Right atrium auricular region (tissue), 2 donors: ENCODE results near the gene VWC2. TPM values are rescaled to one million over a fixed set of nuclear protein-coding genes. Genes with fewer than 3 reads are reported as not detected.
"Not testable (repeated sequence)": the region's sequence is repeated elsewhere in the genome, so short reads cannot be mapped to it uniquely, and the experiment has no call there.

Experiments
- DNase-seq: peaks from one replicate; pipeline ENCODE4 v3.0.0-alpha.2; 2019; ENCODE audit warnings: low spot score
- H3K27ac ChIP-seq, 2 donors: fragments of 200-600 bp; sonication (generic); 1 replicate in 1 of 2; 2 replicates in 1 of 2; pipeline ENCODE4 v1.5.1; 2016 to 2019
- H3K27me3 ChIP-seq, 2 donors: fragments of 200-600 bp; sonication (generic); one replicate each; pipeline versions ENCODE4 v1.5.1 to v1.6.0; 2017 to 2019
- H3K36me3 ChIP-seq: fragments of 200-600 bp; sonication (generic); one replicate; pipeline ENCODE4 v1.5.1; 2016
- H3K4me1 ChIP-seq, 2 donors: fragments of 200-600 bp; sonication (generic); one replicate each; pipeline versions ENCODE4 v1.5.1 to v1.6.0; 2017 to 2019
- H3K4me3 ChIP-seq, 2 donors: fragments of 200-600 bp; sonication (generic); 1 replicate in 1 of 2; 2 replicates in 1 of 2; pipeline ENCODE4 v1.5.1; 2017 to 2019; ENCODE audit warnings: mild to moderate bottlenecking in 1 of 2, moderate library complexity in 1 of 2
- H3K9me3 ChIP-seq, 2 donors: fragments of 200-600 bp; sonication (generic); one replicate each; pipeline ENCODE4 v1.5.1; 2019
- total RNA-seq, 2 donors: library from RNA; depleted of rRNA; stranded (reverse); fragments of >200 nt; gene quantifications; one replicate each; pipeline ENCODE4 v1.1.0, GENCODE V29; 2016
- TF ChIP-seq, protein P1 (sequence below), 2 donors: fragments of 200-600 bp; sonication (generic); IDR thresholded peaks; one replicate each; pipeline ENCODE4 v1.5.1; 2019; ENCODE audit warnings: antibody characterized with exemption in 2 of 2

The VWC2 gene
- total RNA-seq, 2 donors from 2014 or later, result 1.7 to 4.0 TPM

DNA sequence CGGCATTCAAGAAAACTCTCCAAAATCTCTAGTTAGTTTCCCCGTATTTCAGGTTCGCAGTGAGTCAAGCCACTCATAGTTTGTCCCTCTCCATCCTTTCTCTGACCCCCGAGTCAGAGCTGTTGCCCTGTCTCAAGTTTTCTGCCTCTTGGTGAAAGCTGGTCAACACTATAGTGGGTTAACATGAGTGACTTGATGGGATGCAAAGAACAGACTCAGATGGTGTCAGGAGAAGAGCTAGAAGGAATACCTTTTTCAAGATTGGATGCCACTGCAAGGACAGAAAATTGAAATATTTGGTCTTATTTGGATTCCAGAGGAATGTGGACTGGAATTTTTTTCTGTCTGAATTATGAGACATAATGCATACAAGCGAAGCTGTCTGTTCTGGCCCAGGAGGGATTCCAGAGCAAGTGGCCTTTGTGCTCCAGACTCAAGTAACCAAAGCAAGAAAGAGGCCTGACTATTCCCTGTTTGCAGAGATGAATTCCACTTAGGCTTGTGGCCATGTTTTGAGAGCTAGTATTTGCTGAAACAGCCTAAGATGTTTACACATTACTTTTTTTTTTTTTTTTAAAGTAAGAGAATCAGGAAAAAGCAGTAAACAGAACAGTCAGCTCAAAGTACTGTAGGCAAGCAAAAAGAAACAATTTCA, 67.4 kb downstream of the VWC2 start:
- H3K9me3 ChIP-seq, result no peaks in the 10 kb centered on the region
- no peak overlapping the region for H3K4me3 ChIP-seq
- H3K27ac ChIP-seq, result no peak overlapping the region
- no peaks in the 10 kb centered on the region for H3K36me3 ChIP-seq
- H3K4me1 ChIP-seq, result peaks cover 0 to 4% of the 10 kb centered on the region in 2 donors
- DNase-seq, result no peak
- TF ChIP-seq, protein P1, sequence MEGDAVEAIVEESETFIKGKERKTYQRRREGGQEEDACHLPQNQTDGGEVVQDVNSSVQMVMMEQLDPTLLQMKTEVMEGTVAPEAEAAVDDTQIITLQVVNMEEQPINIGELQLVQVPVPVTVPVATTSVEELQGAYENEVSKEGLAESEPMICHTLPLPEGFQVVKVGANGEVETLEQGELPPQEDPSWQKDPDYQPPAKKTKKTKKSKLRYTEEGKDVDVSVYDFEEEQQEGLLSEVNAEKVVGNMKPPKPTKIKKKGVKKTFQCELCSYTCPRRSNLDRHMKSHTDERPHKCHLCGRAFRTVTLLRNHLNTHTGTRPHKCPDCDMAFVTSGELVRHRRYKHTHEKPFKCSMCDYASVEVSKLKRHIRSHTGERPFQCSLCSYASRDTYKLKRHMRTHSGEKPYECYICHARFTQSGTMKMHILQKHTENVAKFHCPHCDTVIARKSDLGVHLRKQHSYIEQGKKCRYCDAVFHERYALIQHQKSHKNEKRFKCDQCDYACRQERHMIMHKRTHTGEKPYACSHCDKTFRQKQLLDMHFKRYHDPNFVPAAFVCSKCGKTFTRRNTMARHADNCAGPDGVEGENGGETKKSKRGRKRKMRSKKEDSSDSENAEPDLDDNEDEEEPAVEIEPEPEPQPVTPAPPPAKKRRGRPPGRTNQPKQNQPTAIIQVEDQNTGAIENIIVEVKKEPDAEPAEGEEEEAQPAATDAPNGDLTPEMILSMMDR (IDR thresholded peaks at IDR 0.05), result no peak
- H3K27me3 ChIP-seq, result no peaks in the 10 kb centered on the region

DNA sequence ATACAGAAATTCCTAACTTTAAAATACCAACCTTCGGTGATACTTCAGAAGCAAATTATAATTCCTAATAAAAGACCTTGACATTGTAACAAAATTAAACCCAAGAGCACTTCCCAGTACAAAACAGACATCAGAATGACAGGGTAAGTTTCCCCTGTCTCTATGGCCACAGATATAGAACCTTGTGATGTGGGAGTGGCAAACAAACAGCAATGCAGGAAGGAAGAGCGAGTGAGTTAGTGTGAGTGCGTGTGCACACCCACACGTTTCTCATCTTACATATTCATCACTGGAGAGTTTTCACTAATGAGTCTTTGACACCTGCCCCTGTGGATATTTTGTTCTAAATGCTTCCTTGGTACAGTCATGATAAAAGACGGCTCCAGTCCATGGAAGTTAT, 72.2 kb downstream of the VWC2 start:
- Histone ChIP-seq H3K4me1 (peaks cover 0 to 11% of the 10 kb centered on the region in 2 donors), H3K27me3 (no peaks in the 10 kb centered on the region), H3K9me3 (no peaks in the 10 kb centered on the region), H3K36me3 (no peaks in the 10 kb centered on the region), H3K27ac (peak overlapping the region in 1 of 2 donors; percentile 9), H3K4me3 (no peak overlapping the region)
- DNase-seq, result no peak
- TF ChIP-seq, protein P1 (IDR thresholded peaks at IDR 0.05), result no peak

DNA sequence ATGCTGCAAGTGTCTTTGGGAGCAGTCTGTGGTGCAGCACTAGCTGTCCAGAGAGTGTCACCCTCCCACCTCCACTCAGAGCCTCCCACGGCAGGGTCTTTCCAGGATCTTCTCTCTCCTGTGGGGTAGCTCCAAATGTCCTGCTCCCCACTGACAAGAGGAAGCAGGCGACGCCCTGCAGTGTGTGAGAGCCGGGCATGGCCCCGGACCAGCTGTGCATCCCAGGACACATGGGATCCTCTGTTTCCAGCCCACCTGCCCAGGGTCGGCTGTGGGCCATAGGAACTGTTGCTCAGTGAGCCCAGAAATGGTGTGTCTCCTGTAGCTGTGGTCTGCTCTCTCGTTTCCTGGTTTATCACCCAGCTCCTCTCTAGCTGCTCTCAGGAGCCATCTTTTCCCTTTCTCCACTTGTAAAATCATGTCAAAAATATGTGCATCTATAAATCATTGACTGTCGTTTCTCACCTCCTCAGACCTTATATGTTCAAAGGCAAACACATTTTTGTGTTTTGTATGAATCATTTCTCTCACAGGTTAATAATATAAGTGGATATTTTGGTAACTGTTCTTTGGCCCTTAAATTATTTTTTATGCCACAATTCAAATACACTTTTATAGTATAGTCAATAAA, 74.9 kb downstream of the VWC2 start:
- TF ChIP-seq, protein P1 (IDR thresholded peaks at IDR 0.05), result no peak
- H3K4me1 ChIP-seq, result peaks cover 0 to 11% of the 10 kb centered on the region in 2 donors
- H3K9me3 ChIP-seq, result no peaks in the 10 kb centered on the region

DNA sequence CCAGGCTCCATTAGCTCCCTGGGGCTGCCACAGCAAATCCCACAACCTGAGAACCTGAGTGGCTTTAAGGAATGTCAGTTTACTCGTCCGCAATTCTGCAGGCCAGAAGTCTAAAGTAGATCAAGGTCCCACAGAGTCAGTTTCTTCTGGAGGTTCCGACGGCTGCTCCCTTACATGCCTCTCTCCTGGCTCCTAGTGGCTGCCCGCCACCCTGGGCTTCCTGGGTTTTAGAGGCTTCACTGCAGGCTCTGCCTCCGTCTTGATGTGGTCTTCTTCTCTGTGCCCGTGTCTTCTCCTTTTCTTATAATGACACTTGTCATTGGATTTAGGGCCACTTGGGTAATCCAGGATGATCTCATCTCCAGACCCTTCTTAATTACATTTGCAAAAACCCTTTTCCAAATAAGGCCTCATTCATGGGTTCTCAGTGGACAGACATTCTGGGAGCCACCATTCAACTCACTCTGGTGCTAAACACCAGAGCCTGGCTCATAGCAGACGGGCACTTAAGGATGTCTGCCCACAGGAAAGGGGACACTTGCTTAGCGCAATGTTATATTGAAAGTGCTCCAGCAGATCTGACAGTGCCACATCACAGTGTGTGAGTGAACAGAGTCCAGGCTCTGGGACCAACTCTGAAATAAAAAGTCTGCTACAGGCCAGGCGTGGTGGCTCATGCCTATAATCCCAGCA, 77.6 kb downstream of the VWC2 start:
- no peak overlapping the region for H3K4me3 ChIP-seq
- no peaks in the 10 kb centered on the region for H3K9me3 ChIP-seq
- DNase-seq, result no peak
- no peak overlapping the region for H3K27ac ChIP-seq
- H3K4me1 ChIP-seq, result peaks cover 0 to 6% of the 10 kb centered on the region in 2 donors
- H3K27me3 ChIP-seq, result no peaks in the 10 kb centered on the region
- TF ChIP-seq, protein P1 (IDR thresholded peaks at IDR 0.05), result peak in 1 of 2 donors; percentile 32
- H3K36me3 ChIP-seq, result no peaks in the 10 kb centered on the region

More for the DNA sequence above, 74.9 kb downstream of the VWC2 start:
- no peak overlapping the region for H3K27ac ChIP-seq
- H3K27me3 ChIP-seq, result no peaks in the 10 kb centered on the region
- no peak for DNase-seq
- H3K4me3 ChIP-seq, result no peak overlapping the region
- H3K36me3 ChIP-seq, result no peaks in the 10 kb centered on the region

DNA sequence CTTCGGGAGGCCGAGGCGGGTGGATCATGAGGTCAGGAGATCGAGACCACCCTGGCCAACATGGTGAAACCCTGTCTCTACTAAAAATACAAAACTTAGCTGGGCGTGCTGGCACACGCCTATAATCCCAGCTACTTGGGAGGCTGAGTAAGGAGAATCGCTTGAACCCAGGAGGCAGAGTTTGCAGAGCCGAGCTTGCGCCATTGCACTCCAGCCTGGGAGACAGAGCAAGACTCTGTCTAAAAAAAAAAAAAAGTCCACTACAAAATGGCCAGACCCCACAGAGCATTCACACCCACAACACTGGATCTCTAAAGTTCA, 78.1 kb downstream of the VWC2 start:
- not testable (repeated sequence) for H3K36me3 ChIP-seq, H3K4me3 ChIP-seq, H3K9me3 ChIP-seq, H3K4me1 ChIP-seq, H3K27me3 ChIP-seq, H3K27ac ChIP-seq, DNase-seq
